Neural crest cell (in vitro differentiated cells): ENCODE data around the gene HSD17B7. TPM values are rescaled to one million over a fixed set of nuclear protein-coding genes. Genes with fewer than 3 reads are reported as not detected.
A peak's percentile ranks its signal among the peaks of the same experiment; 100 is the strongest.

Experiments
- DNase-seq: peaks from one replicate; pipeline ENCODE4 v3.0.0; 2021; ENCODE audit warnings: low read depth, mixed read lengths, low spot score
- H3K27ac Mint-ChIP-seq: one replicate; pipeline ENCODE4 v1.8.0; 2021; ENCODE audit warnings: mild to moderate bottlenecking, mixed read lengths; ENCODE audit not compliant: unreplicated experiment
- H3K27me3 Mint-ChIP-seq: 2 replicates; pipeline ENCODE4 v1.8.0; 2021; ENCODE audit warnings: low read depth, mild to moderate bottlenecking, mixed read lengths
- H3K36me3 Mint-ChIP-seq: 2 replicates; pipeline ENCODE4 v1.8.0; 2021; ENCODE audit warnings: low read depth, mild to moderate bottlenecking, mixed read lengths
- H3K4me1 Mint-ChIP-seq: 2 replicates; pipeline ENCODE4 v1.8.0; 2021; ENCODE audit warnings: mixed read lengths
- H3K4me3 Mint-ChIP-seq: one replicate; pipeline ENCODE4 v1.8.0; 2021; ENCODE audit warnings: mild to moderate bottlenecking, mixed read lengths
- H3K9me3 Mint-ChIP-seq: 2 replicates; pipeline ENCODE4 v1.8.0; 2021; ENCODE audit warnings: mixed read lengths
- total RNA-seq: library from RNA; stranded (reverse); gene quantifications from 2 replicates; pipeline ENCODE4 v1.2.1, GENCODE V29; 2021
- TF ChIP-seq, protein P1 (sequence below): fragments of 200-600 bp; sonication (generic); conservative IDR thresholded peaks from 2 replicates; pipeline ENCODE4 v1.5.0; 2021; ENCODE audit warnings: antibody characterized with exemption, mild to moderate bottlenecking

The HSD17B7 gene
- total RNA-seq, 1 donor from 2014 or later: 60.1 TPM

DNA sequence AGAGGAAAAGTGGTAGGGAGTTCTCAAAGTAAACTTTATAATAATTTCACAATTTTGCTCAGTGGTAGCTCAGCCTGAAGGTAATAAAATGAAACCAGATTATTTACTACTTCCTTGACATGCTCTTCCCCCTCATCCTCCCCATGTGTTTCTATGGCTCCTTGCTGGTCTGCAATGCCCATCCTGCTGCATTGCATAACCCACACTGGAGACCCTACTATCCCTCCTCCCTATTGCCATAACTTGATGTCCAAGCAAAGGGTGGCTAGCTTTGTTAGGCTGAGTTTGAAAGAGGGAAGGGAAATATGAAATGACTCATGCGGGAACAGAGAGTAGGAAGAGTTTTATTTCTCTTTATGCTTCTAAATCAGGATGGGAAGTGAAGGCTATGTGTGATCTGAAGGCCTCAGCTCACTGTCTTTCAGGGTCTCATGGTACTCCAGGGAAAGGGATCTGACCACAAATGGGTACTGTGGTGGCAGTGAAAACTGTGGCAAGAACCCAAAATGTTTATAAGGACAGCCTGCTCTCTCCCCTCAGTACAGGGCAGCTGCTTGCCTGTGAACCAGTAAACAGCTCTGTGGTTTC is 36.4 kb upstream of the HSD17B7 start:
- DNase-seq: no peak
- no peak overlapping the region for H3K4me3 Mint-ChIP-seq
- TF ChIP-seq, protein P1, sequence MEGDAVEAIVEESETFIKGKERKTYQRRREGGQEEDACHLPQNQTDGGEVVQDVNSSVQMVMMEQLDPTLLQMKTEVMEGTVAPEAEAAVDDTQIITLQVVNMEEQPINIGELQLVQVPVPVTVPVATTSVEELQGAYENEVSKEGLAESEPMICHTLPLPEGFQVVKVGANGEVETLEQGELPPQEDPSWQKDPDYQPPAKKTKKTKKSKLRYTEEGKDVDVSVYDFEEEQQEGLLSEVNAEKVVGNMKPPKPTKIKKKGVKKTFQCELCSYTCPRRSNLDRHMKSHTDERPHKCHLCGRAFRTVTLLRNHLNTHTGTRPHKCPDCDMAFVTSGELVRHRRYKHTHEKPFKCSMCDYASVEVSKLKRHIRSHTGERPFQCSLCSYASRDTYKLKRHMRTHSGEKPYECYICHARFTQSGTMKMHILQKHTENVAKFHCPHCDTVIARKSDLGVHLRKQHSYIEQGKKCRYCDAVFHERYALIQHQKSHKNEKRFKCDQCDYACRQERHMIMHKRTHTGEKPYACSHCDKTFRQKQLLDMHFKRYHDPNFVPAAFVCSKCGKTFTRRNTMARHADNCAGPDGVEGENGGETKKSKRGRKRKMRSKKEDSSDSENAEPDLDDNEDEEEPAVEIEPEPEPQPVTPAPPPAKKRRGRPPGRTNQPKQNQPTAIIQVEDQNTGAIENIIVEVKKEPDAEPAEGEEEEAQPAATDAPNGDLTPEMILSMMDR: no peak
- no peaks in the 10 kb centered on the region for H3K4me1 Mint-ChIP-seq
- H3K27ac Mint-ChIP-seq: no peak overlapping the region
- no peaks in the 10 kb centered on the region for H3K27me3 Mint-ChIP-seq
- H3K9me3 Mint-ChIP-seq: peaks cover 4% of the 10 kb centered on the region
- H3K36me3 Mint-ChIP-seq: no peaks in the 10 kb centered on the region

DNA sequence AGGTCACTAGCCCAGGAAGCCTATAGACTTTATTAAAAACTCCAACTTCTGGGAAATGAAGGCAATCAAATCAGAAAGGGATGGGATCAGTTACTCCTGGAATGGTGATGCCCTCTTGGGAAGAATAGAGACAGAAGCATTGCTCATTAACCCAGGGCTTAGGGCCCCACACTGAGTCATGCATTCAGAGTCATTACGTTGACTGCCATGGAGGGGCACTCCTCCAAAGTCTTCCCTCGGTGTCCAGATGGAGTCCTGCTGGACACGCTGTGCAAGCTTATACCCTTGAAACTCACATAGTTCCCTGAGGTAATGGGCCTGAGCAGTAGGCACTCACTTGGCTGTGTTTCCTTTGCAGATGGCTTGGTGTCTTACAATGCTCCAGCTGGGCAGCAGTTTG is 35.2 kb upstream of the HSD17B7 start:
- H3K36me3 Mint-ChIP-seq: no peaks in the 10 kb centered on the region

DNA sequence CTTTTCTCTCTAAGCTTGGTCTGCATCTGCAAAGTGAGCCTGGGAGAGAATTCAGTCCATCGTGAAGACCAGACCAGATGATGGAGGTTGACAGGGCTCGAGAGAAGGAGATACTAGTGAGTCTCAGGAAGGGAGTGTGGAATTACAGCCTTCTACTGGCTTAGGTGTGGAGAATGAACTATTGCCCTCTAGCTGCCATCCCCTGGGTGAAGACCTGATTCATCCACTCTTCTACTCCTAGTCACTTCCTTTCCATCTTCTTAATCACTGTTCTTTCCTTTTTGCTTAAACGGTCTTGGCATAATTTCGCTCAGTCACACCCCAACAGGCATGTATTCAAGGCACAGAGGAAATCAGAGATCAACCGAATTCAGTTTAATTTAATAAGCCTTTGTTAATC is 34.0 kb upstream of the HSD17B7 start:
- TF ChIP-seq, protein P1: no peak
- no peaks in the 10 kb centered on the region for H3K4me1 Mint-ChIP-seq
- no peaks in the 10 kb centered on the region for H3K27me3 Mint-ChIP-seq
- no peak for DNase-seq
- no peak overlapping the region for H3K4me3 Mint-ChIP-seq
- H3K9me3 Mint-ChIP-seq: no peaks in the 10 kb centered on the region
- no peaks in the 10 kb centered on the region for H3K36me3 Mint-ChIP-seq
- no peak overlapping the region for H3K27ac Mint-ChIP-seq

More for the DNA sequence above, 35.2 kb upstream of the HSD17B7 start:
- H3K4me1 Mint-ChIP-seq: no peaks in the 10 kb centered on the region
- no peak overlapping the region for H3K4me3 Mint-ChIP-seq
- TF ChIP-seq, protein P1: no peak
- no peaks in the 10 kb centered on the region for H3K9me3 Mint-ChIP-seq
- no peaks in the 10 kb centered on the region for H3K27me3 Mint-ChIP-seq
- H3K27ac Mint-ChIP-seq: no peak overlapping the region
- DNase-seq: no peak

DNA sequence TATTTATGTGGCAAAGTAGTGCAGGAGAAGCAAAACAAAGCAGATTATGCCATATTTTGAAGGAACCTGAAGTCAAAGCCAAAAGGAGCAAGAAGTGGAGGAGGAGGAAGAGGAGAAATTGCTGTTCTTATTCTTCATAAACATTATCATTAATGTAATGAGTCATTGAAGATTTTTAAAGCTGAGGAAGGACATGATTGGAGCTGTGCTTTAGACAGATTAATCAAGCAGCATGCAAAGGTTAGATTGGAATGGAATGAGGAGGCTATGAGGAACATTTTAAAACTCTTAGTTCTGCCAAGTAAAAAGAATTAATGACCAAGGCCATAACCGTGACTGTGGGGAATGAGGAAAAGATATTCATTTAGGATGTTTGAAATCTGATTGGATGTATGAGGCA is 33.0 kb upstream of the HSD17B7 start:
- H3K27ac Mint-ChIP-seq: no peak overlapping the region
- TF ChIP-seq, protein P1: no peak
- no peaks in the 10 kb centered on the region for H3K27me3 Mint-ChIP-seq
- no peaks in the 10 kb centered on the region for H3K9me3 Mint-ChIP-seq
- no peaks in the 10 kb centered on the region for H3K4me1 Mint-ChIP-seq
- no peak for DNase-seq
- no peak overlapping the region for H3K4me3 Mint-ChIP-seq
- no peaks in the 10 kb centered on the region for H3K36me3 Mint-ChIP-seq

DNA sequence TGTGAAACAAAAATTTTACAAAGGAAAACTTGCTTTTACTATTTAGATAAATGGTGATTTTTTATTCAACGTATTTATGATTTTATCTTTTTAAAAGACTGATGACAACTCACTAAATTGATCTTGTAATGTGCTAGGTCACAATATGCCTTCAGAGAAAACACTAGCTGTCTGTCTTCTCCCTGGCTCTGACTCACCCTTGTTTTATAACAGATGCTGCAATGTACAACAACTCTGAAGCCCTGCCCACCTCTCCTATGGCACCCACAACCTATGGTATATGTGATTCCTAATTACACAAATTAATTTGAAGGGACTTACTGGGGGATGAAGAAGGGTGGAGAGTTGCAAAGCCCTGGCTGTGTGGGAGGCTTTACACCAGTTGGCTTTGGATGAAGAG is 24.7 kb upstream of the HSD17B7 start:
- Mint-ChIP-seq H3K27ac (peak overlapping the region; percentile 65), H3K4me3 (no peak overlapping the region), H3K9me3 (no peaks in the 10 kb centered on the region), H3K36me3 (no peaks in the 10 kb centered on the region), H3K4me1 (no peaks in the 10 kb centered on the region), H3K27me3 (no peaks in the 10 kb centered on the region)
- no peak for DNase-seq
- TF ChIP-seq, protein P1: no peak
